ENCODE data around the gene CEP70.
"Not testable (repeated sequence)": the region's sequence is repeated elsewhere in the genome, so short reads cannot be mapped to it uniquely, and the experiment has no call there.

CEP70 gene

DNA sequence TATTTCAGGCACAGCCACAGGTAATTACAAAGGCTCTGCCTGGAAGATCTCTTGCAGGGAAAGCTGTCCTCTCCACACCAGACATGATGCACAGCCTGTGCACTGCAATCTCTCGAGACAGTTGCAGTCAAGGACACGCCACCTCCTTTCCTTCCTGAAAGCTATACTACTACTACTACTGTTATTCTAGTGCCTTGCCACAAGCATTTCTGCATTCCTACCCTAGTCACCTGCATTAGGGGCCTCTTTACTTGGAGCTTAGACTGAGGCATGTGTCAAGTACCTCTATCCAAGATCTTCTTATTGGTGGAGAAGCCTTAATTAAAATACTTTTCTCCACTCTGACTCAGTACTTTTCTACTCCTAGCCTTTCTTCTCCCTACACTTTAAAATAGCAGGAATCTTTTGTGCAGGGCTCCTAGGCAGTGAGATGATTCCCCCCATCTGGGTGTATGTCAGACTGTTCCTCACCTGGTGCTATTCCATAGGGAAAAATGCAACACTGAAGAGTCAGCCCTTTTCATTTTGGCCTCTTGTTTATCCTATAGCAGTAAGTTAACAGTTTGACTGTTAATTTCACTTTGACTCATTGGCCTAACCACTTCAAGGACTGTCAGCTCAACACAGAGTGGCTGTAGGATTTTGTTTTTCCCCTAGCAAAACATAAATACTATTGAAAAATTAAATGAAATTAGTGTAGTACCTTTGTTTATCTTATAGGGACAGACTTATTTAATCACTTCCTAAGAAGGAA lies 80.8 kb downstream of the CEP70 start:
- DNase-seq (ENCODE audit: low read depth, low spot score) = no peak

DNA sequence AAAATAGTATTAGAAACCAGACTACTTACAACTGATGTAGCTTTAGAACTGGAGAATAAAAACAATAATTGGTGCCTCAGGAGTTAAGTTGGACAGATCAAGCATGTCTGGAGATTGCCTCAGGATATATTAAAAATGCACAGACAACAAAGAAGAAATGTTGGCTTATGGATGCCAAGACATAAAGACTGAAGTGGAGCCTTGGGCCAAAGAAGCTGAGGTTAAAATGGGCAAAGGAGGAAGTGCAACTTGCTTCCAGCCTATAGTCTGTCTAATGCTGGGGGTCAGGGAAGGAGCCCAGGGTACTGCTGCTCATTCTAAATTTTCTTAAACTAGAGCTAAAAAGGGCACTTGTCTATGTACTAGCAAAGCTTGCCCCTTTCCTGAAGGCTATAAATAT lies 82.1 kb downstream of the CEP70 start:
- no peak for DNase-seq (ENCODE audit: low read depth, low spot score)

DNA sequence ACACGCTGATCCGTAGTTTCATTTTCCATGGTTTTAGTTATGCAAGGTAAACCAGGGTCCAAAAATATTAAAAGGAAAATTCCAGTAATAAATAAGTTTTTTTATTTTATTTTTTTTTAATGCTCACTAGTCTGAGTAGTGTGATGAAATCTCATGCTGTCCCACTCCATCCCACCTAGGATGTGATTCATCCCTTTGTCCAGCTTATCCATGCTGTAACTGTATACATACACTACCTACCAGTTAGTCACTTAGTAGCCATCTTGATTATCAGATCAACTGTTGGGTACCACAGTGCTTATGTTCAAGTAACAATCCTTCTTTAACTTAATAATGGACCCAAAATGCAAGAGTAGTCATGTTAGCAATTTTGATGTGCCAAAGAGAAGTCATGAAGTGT lies 84.5 kb downstream of the CEP70 start:
- DNase-seq (ENCODE audit: low read depth, low spot score) = no peak

DNA sequence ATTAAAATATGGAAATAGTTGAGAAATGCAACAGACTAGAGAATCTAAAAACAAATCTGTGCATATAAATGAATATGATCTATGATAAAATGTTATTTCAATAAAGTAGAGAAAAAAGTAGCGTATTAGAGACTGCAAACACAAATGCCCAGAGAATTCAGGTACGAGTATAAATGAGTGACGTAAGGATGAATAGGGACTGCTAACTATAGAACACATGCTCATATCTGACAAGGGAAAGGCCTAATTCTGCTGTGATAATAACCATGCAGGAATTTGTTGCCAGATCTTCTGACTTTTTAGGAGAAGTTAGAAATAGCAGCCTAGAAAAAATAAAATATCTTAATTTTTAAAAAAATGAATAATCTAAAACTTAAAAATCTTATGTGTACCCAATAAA lies 86.5 kb downstream of the CEP70 start:
- no peak for DNase-seq (ENCODE audit: low read depth, low spot score)

DNA sequence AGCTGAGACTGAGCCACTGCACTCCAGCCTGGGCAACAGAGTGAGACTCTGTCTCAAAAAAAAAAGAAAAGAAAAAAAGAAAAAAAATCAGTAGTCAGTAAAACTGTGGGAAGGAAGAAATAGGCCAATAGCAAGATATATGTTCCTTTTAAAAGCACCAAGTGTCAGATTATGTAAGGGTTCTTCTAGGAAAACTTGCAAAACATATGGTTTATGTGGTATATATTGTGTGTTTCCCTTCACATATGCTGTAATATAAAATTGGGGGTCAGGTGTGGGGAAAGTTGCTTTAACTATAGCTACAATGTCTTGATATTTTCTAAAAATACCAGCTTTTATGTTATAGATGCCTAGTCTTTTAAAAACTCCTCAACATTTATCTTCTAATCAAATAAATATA lies 95.1 kb downstream of the CEP70 start:
- no peak for DNase-seq (ENCODE audit: low read depth, low spot score)

DNA sequence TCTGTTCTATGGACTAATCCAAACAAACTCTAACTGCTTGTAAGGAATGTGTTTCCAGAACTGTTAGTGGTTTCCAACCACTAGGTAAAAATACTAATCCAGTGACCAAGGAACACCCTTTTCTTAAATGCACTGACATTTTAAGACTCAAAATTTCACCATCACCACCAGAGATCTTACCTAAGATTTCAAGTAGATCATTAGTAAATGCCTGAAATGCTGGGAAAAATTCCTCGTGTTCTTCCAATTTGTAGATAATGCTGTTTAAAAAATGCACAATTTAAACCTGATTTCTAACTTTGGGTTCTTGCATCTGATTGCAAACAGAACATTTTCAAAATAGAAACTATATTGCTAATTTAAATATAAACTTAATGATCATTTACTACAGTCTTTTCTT lies 96.2 kb downstream of the CEP70 start:
- DNase-seq (ENCODE audit: low read depth, low spot score) = no peak

DNA sequence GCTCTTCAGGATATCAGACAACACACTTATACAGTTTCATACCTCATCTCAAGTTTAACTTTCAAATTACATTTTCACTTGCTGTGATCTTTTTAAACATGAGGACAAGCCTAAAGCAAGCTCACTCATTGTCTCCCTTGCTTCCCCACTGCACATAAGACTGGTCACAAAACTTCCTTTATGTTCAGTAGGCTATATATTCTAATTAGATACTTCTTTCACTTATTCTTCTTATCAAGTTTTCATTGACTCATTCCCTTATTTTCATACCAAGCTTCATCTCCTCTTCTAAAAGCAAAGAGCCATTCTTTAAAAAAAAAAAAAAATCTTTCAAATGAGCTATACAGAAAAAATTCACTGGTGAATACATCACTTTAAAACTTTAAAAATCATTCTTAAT lies 97.0 kb downstream of the CEP70 start:
- no peak for DNase-seq (ENCODE audit: low read depth, low spot score)

DNA sequence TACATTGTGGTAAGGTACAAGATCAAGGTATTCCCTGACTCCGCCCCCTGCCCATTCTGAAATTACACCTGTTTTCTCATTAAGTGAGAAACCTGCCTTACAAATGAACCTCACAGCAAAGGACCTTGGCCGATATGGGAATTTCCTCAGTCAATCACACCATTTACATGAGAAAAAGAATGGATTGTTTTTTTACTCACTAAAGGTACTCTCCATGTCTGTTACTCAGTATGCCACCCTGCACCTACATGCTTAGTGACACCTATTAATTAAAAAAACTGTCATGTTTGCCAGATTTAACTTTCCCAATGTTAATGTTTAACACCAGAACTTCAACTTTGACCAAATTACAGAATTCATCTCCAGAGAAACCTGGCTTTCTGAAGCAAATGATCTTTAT lies 97.6 kb downstream of the CEP70 start:
- DNase-seq (ENCODE audit: low read depth, low spot score) = no peak

DNA sequence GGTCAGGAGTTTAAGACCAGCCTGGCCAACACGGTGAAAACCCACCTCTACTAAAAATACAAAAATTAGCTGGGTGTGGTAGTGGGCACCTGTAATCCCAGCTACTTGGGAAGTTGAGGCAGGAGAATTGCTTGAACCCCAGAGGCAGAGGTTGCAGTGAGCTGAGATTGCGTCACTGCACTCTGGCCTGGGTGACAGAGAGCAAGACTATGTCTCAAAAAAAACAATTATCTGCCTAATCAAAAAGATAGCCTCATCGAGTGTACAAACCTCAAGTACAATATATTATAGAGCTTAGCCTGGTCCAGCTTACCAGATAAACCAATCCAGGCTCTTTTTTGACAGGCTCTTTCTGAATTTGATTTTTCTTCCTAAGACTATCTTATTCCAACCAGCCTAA lies 98.4 kb downstream of the CEP70 start:
- not testable (repeated sequence) for DNase-seq (ENCODE audit: low read depth, low spot score)

DNA sequence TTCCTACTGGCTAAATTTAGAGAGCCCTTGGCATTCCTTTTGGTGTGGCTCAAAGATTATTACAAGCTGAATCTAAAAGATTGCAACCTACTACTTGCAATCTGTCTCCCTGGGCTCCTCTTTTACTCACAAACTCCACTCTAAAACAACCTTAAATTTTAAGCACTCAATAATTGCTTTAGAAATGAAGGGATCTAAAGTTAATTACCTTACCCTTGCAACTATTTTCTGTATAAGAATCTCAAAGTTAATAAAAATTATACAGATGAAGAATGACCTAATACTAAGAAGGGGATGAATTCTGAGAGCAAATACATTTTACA lies 99.5 kb downstream of the CEP70 start:
- DNase-seq (ENCODE audit: low read depth, low spot score) = no peak

DNA sequence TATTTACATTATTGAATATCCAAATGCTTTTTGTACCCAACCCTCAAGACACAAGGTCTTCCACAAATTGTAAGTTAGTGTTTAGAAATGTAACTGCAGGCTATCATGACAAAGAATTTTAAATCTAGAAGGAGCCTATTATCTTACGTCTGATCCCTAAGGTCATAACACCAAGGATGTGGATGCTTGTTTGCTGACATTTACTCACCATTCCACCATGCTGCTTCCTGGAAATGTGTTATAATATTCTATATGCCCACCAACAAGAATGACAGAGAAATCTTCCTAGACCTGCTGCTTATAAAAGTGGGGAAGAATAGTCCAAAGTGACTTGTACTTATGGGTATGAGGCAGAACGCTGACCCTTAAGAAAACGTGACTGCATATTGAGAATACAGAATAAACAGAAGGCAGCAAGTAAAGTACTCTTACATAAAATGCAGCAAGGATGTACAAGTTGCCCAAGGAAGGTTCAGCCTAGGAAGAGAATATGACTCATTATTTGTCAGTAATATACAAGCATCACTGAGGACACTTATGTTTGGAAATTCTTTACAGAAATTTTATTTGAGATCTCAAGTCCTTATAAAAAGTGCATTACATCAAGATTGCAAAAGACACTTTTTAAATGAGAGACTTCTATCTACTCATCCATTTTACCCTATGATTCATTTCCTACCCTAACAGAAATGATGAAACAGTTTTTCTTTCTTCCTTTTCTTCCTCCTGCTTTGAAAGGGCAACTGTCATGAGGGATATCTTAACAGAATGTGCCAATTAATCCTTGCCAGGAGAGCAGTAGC lies 100.1 kb downstream of the CEP70 start:
- no peak for DNase-seq (ENCODE audit: low read depth, low spot score)

DNA sequence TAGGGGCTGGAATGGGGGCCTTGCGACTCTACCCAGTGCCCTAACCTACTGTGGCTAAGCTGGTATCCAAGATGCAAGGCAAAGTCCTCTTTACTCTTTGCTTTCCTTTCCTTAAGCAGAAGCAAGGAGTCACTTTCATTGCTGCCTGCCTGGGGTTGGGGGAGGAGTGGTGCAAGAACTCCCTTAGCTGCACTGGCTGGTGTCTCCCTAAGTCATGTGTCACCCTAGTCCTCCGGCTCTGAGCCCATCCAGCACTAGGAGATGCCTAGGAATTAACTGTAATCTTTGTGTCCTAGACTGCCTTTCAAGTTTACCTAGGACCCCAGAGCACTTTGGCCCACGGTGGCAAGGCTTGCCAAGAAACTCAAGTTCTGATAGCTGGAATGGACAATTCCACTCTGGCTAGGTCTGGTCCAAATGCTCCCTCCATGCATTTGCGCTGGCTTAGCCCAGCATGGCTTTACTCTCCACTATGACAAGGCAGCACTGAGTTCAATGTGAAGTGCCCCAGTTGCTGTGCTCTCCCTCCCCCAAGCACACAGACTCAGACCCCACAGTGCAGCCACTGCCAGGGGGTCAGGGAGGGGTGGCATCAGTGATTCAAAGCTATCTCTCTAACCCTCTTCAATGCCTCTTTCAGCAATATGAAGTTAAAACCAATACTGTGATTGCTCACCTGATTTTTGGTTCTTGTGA lies 100.9 kb downstream of the CEP70 start:
- DNase-seq (ENCODE audit: low read depth, low spot score) = no peak

DNA sequence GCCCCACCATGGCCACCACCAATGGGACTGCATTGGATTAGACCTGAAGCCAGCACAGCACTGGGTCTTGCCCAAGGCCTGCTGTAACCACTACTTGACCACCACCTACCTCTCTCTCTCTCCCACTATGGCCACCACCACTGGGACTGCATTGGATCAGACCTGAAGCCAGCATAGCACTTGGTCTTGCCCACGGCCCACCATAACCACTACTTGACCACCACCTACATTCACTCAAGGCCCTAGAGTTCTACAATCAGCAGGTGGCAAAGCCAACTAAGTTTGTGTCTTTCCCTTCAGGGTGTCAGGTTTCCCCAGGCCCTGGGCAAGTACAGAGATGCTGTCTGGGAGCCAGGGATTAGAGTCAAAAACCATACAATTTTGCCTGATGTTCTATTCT lies 102.1 kb downstream of the CEP70 start:
- DNase-seq (ENCODE audit: low read depth, low spot score) = no peak

DNA sequence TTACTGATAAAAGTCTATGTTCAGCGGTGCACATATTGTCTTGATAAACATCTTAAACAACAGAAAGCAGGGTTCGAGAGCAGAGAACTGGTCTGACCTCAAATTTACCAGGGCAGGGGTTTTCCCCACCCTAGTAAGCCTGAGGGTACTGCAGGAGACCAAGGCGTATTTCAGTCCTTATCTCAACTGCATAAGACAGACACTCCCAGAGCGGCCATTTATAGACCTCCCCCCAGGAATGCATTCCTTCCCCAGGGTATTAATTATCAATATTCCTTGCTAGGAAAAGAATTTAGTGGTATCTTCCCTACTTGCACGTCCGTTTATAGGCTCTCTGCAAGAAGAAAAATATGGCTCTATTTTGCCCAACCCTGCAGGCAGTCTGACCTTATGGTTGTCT lies 107.5 kb downstream of the CEP70 start:
- not testable (repeated sequence) for DNase-seq (ENCODE audit: low read depth, low spot score)

DNA sequence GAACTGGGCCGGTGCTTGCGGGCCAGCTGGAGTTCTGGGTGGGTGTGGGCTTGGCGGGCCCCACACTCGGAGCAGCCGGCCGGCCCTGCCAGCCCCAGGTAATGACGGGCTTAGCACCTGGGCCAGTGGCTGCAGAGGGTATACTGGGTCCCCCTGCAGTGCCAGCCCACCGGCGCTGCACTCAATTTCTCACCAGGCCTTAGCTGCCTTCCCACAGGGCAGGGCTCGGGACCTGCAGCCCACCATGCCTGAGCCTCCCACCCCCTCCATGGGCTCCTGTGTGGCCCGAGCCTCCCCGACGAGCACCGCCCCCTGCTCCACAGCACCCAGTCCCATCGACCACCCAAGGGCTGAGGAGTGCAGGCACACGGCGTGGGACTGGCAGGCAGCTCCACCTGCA lies 109.4 kb downstream of the CEP70 start:
- DNase-seq (ENCODE audit: low read depth, low spot score) = not testable (repeated sequence)

DNA sequence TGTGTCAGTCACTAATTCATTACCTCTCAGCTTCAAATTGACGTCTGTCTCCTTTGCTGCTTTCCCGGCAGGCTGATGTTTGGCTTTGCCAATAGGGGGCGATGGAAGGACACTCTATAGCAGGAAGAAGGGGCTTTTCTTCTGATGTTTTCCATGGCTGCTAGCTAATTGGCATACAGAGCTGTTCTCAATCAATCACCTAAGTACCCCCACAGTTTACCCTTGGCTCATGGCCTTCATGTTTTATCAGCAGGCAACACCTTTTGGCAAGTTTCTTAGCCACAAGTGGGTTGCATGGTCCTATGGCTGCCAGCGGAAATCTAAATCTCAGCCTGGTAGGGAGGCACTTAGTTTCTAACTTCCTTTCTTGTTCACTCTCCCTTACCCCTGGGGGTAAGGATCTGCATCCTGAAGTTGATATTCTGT lies 114.6 kb downstream of the CEP70 start:
- no peak for DNase-seq (ENCODE audit: low read depth, low spot score)

DNA sequence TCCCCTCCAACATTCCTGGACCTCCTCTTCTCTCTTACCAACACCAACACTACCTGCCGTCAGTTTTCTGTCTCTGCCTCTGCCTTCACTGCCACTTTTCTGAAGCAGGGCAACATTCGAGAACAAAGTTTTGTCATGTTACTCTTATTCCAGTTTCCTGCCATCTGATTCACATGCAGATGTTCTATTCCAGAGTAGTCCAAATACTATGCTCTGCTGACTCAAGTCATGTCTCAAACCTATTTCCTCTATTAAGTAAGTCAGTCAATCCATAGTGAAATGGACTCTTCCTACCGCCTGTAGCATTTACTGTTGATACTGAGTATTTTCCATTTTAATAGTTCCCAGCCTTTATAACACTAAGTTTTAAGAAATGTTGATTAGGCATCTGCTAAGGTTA lies 116.3 kb downstream of the CEP70 start:
- DNase-seq (ENCODE audit: low read depth, low spot score) = no peak

DNA sequence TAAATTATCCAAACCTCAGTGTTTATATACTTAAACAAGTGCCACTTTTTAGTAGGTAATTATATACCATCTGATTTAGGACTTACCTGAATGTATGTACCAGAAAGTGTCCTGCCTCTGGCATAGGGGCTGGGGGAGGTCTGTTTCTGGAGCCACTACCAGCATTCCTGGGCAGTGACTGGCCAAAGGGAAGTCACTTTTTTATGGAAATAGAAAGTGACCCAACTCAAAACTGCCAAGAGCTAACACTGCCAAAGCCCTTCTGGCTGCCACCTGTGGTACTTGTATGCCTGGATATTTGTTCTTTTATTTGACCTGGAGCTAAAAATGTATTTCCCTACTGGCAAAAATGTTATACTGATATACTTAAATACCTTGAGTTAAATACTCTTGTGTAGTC lies 116.9 kb downstream of the CEP70 start:
- no peak for DNase-seq (ENCODE audit: low read depth, low spot score)

DNA sequence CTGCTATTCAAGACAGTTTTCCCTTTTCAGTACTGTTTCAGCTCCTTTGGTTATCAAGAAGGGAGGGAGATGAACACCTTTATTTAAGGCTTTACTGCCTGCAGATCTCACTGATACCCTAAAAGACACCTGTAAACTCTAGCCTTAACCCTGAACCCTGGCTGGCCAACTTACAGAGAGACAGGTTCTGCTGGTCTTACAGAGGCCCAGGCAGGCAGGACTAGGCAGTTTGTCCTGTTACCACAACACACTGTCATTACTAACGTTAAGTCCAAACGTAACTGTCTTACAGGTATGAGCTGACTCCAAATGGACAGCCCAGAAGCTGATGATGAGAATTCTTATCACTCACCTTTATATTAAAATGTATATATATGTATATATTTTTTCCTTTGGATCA lies 117.5 kb downstream of the CEP70 start:
- no peak for DNase-seq (ENCODE audit: low read depth, low spot score)

DNA sequence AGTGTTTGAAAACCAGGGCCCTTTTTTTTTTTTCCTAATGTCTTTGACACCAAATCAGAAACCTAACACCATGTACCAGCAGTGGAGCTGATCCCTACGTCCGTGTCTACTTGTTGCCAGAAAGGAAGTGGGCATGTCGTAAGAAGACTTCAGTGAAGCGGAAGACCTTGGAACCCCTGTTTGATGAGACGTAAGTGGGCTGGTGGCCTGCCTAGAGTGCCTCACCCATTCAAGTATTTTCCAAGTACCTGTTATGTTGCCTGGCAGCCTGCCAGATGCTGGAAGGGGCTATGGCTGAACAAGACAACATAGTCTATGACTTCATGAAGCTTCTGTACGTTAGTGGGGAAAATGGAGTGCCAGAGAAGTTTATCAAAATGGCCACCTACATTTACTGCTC lies 119.9 kb downstream of the CEP70 start:
- no peak for DNase-seq (ENCODE audit: low read depth, low spot score)

DNA sequence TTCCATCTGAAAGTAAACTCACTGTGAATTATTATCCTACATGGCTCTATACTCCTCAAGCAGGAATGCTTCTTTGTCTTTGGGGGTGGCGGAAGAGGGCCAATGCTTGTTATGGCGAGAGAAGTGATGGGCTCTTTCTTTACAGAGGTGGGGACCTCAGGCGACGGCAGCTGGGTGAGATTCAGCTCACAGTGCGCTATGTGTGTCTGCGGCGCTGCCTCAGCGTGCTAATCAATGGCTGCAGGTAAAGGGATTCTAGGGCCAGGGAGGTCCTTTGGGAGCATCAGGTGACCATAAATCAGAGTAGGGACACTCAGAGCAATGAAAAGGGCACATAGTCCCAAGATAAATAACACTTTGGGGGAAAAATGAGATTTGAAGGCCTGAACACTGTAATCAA lies 120.7 kb downstream of the CEP70 start:
- no peak for DNase-seq (ENCODE audit: low read depth, low spot score)

DNA sequence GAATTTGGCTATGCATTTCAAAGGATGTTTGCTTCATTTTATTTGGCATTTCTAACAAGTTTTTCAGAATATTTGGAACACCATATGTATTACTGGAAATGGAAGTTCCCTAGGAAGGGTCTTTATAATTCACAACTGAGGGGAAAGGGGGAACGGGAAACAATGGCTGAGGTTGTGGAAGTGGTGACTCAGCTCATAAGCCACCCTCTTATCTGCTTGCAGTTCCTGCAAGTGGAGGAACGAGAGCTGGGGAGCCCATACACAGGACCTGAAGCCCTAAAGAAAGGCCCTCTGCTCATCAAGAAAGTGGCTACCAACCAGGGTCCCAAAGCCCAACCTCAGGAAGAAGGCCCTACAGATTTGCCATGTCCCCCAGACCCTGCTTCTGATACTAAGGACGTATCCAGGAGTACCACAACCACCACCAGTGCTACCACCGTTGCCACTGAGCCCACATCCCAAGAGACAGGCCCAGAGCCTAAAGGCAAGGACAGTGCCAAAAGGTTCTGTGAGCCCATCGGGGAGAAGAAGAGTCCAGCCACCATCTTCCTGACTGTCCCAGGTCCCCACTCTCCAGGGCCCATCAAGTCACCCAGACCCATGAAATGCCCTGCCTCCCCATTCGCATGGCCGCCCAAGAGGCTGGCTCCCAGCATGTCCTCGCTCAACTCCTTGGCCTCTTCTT lies 121.8 kb downstream of the CEP70 start:
- DNase-seq (ENCODE audit: low read depth, low spot score) = no peak

Measured in brain pericyte (primary cell).